Mesodermal cell (in vitro differentiated cells): ENCODE results near the gene TNS1.

Experiments used
- H3K27ac ChIP-seq: 2 replicates; pipeline ENCODE4 v1.7.0; 2013; ENCODE audit warnings: mild to moderate bottlenecking, low read depth, low read length, moderate library complexity; ENCODE audit not compliant: severe bottlenecking
- H3K36me3 ChIP-seq: 2 replicates; pipeline ENCODE4 v1.7.1; 2013; ENCODE audit warnings: mild to moderate bottlenecking, low read length, moderate library complexity; ENCODE audit not compliant: control insufficient read depth, insufficient read depth
- H3K4me1 ChIP-seq: one replicate; pipeline ENCODE4 v1.7.1; 2013; ENCODE audit warnings: mild to moderate bottlenecking, low read length; ENCODE audit not compliant: insufficient read depth, control insufficient read depth, poor library complexity, severe bottlenecking
- H3K4me3 ChIP-seq: 2 replicates; pipeline ENCODE4 v1.7.0; 2013; ENCODE audit warnings: low read length, control low read depth, mild to moderate bottlenecking; ENCODE audit not compliant: insufficient read depth, poor library complexity, severe bottlenecking; ENCODE audit errors: extremely low read depth
- H3K9me3 ChIP-seq: 2 replicates; pipeline ENCODE4 v1.7.1; 2013; ENCODE audit warnings: mild to moderate bottlenecking, low read length, moderate library complexity; ENCODE audit not compliant: control insufficient read depth
- WGBS, 2 experiments: methylation state at CpG; one replicate each; pipeline ENCODE4 v1.1.5; 2013; ENCODE audit warnings: missing lambda C conversion rate in 2 of 2; ENCODE audit not compliant: insufficient coverage in 2 of 2; 5-methylcytosine and 5-hydroxymethylcytosine counted together

The TNS1 gene

GRCh38 chr2:217801115-217801531, 201.7 kb downstream of the TNS1 start:
- Histone ChIP-seq H3K9me3 (no peaks in the 10 kb centered on the region), H3K27ac (no peak overlapping the region), H3K36me3 (peaks cover 11% of the 10 kb centered on the region), H3K4me3 (no peak overlapping the region), H3K4me1 (peaks cover 4% of the 10 kb centered on the region)
- 62 to 67% methylated on average over 6 to 11 of the region's 11 CpGs for WGBS, 2 experiments

- Histone ChIP-seq H3K4me1 (peaks cover 8% of the 10 kb centered on the region), H3K27ac (no peak overlapping the region), H3K36me3 (peaks cover 11% of the 10 kb centered on the region), H3K4me3 (no peak overlapping the region), H3K9me3 (no peaks in the 10 kb centered on the region)
- WGBS, 2 experiments = 86 to 90% methylated on average over 9 to 10 of the region's 10 CpGs
Observed at GRCh38 chr2:217800433-217801114, 202.2 kb downstream of the TNS1 start.

GRCh38 chr2:217799563-217800432, 203.0 kb downstream of the TNS1 start:
- H3K27ac ChIP-seq = no peak overlapping the region
- 90 to 95% methylated on average over 9 to 10 of the region's 15 CpGs for WGBS, 2 experiments
- no peak overlapping the region for H3K4me3 ChIP-seq
- H3K9me3 ChIP-seq = no peaks in the 10 kb centered on the region
- peaks cover 11% of the 10 kb centered on the region for H3K36me3 ChIP-seq
- peaks cover 16% of the 10 kb centered on the region for H3K4me1 ChIP-seq

GRCh38 chr2:217798743-217799562, 203.8 kb downstream of the TNS1 start:
- H3K27ac ChIP-seq = no peak overlapping the region
- WGBS, 2 experiments = 94 to 95% methylated on average over 10 to 11 of the region's 14 CpGs
- no peak overlapping the region for H3K4me3 ChIP-seq
- no peaks in the 10 kb centered on the region for H3K9me3 ChIP-seq
- H3K36me3 ChIP-seq = peaks cover 9% of the 10 kb centered on the region
- peaks cover 24% of the 10 kb centered on the region for H3K4me1 ChIP-seq

- Histone ChIP-seq H3K27ac (no peak overlapping the region), H3K9me3 (no peaks in the 10 kb centered on the region), H3K36me3 (peaks cover 4% of the 10 kb centered on the region), H3K4me1 (peaks cover 25% of the 10 kb centered on the region), H3K4me3 (no peak overlapping the region)
- 88 to 93% methylated on average over 2 to 4 of the region's 7 CpGs for WGBS, 2 experiments
Observed at GRCh38 chr2:217798191-217798590, 204.6 kb downstream of the TNS1 start.

- Histone ChIP-seq H3K4me3 (no peak overlapping the region), H3K27ac (no peak overlapping the region), H3K36me3 (peaks cover 4% of the 10 kb centered on the region), H3K4me1 (peaks cover 25% of the 10 kb centered on the region), H3K9me3 (no peaks in the 10 kb centered on the region)
- WGBS, 2 experiments = 95 to 96% methylated on average over 7 to 8 of the region's 8 CpGs
Observed at GRCh38 chr2:217797661-217798069, 205.1 kb downstream of the TNS1 start.

- Histone ChIP-seq H3K9me3 (no peaks in the 10 kb centered on the region), H3K27ac (no peak overlapping the region), H3K4me3 (no peak overlapping the region), H3K4me1 (peaks cover 25% of the 10 kb centered on the region), H3K36me3 (peaks cover 3% of the 10 kb centered on the region)
- 78 to 93% methylated on average over 2 to 3 of the region's 3 CpGs for WGBS, 2 experiments
Observed at GRCh38 chr2:217797165-217797564, 205.6 kb downstream of the TNS1 start.

GRCh38 chr2:217795706-217796465, 206.9 kb downstream of the TNS1 start:
- Histone ChIP-seq H3K4me3 (no peak overlapping the region), H3K27ac (no peak overlapping the region), H3K36me3 (no peaks in the 10 kb centered on the region), H3K9me3 (no peaks in the 10 kb centered on the region), H3K4me1 (peaks cover 25% of the 10 kb centered on the region)
- WGBS, 2 experiments = 83 to 87% methylated on average over 6 to 8 of the region's 11 CpGs

- H3K9me3 ChIP-seq = no peaks in the 10 kb centered on the region
- H3K4me3 ChIP-seq = no peak overlapping the region
- H3K36me3 ChIP-seq = no peaks in the 10 kb centered on the region
- peaks cover 29% of the 10 kb centered on the region for H3K4me1 ChIP-seq
- 71 to 94% methylated on average over 5 of the region's 5 CpGs for WGBS, 2 experiments
- H3K27ac ChIP-seq = no peak overlapping the region
Observed at GRCh38 chr2:217795067-217795466, 207.7 kb downstream of the TNS1 start.
